ENCODE measurements around the gene DGKD.

DGKD gene

GRCh38 chr2:233470011-233470687, 115.9 kb downstream of the DGKD start:
- H3K4me1 ChIP-seq = peaks cover 2% of the 10 kb centered on the region; the same call in 1 of the 2 replicates
- H3K27me3 ChIP-seq = no peaks in the 10 kb centered on the region
- no peak overlapping the region for H3K4me3 ChIP-seq (ENCODE audit: low read depth, low read length)
- DNase-seq = no peak
- peaks cover 31% of the 10 kb centered on the region for H3K36me3 ChIP-seq
- no peak for TF ChIP-seq CTCF (IDR thresholded peaks at IDR 0.05; ENCODE audit: low read depth, low read length)
- H3K9me3 ChIP-seq = no peaks in the 10 kb centered on the region

GRCh38 chr2:233470839-233471238, 116.5 kb downstream of the DGKD start:
- no peak for TF ChIP-seq CTCF (IDR thresholded peaks at IDR 0.05; ENCODE audit: low read depth, low read length)
- Histone ChIP-seq H3K4me1 (peaks cover 2% of the 10 kb centered on the region; the same call in 1 of the 2 replicates), H3K27me3 (no peaks in the 10 kb centered on the region), H3K4me3 (ENCODE audit: low read depth, low read length) (no peak overlapping the region), H3K36me3 (peaks cover 30% of the 10 kb centered on the region), H3K9me3 (no peaks in the 10 kb centered on the region)
- DNase-seq = no peak

- Histone ChIP-seq H3K9me3 (no peaks in the 10 kb centered on the region), H3K36me3 (peaks cover 24% of the 10 kb centered on the region), H3K4me3 (ENCODE audit: low read depth, low read length) (no peak overlapping the region), H3K27me3 (no peaks in the 10 kb centered on the region), H3K4me1 (peaks cover 2% of the 10 kb centered on the region; the same call in 1 of the 2 replicates)
- no peak for TF ChIP-seq CTCF (IDR thresholded peaks at IDR 0.05; ENCODE audit: low read depth, low read length)
- DNase-seq = no peak
These were observed 117.2 kb downstream of the DGKD start for GRCh38 chr2:233471291-233472035.

- Histone ChIP-seq H3K36me3 (peaks cover 14% of the 10 kb centered on the region), H3K4me1 (peaks cover 2% of the 10 kb centered on the region; the same call in 1 of the 2 replicates), H3K9me3 (no peaks in the 10 kb centered on the region), H3K27me3 (no peaks in the 10 kb centered on the region), H3K4me3 (ENCODE audit: low read depth, low read length) (no peak overlapping the region)
- no peak for DNase-seq
- TF ChIP-seq CTCF (IDR thresholded peaks at IDR 0.05; ENCODE audit: low read depth, low read length) = no peak
These were observed 119.1 kb downstream of the DGKD start for GRCh38 chr2:233473386-233473791.

GRCh38 chr2:233473878-233474277, 119.6 kb downstream of the DGKD start:
- Histone ChIP-seq H3K4me1 (peaks cover 2% of the 10 kb centered on the region; the same call in 1 of the 2 replicates), H3K27me3 (no peaks in the 10 kb centered on the region), H3K4me3 (ENCODE audit: low read depth, low read length) (no peak overlapping the region), H3K36me3 (peaks cover 9% of the 10 kb centered on the region), H3K9me3 (no peaks in the 10 kb centered on the region)
- DNase-seq = no peak
- TF ChIP-seq CTCF (IDR thresholded peaks at IDR 0.05; ENCODE audit: low read depth, low read length) = no peak
